ENCODE results near the gene LUZP1.

GRCh38 chr1:23152966-23153684 is 15.5 kb downstream of the LUZP1 start:
- TF ChIP-seq CTCF (conservative IDR thresholded peaks at IDR 0.05 in 1 of 2, IDR thresholded peaks at IDR 0.05 in 1 of 2; ENCODE audit: low read depth in 1 of 2, low read length in 2 of 2), result no peak
- TF ChIP-seq EZH2 (IDR thresholded peaks at IDR 0.05; ENCODE audit: low read length, missing control alignments), result no peak

All from fibroblast of lung (primary cell).